ENCODE data around the gene DNAJC22.

GRCh38 chr12:49322708-49323523 is 23.8 kb upstream of the DNAJC22 start, which contains the start of gene TROAP:
- TF ChIP-seq CTCF (IDR thresholded peaks at IDR 0.05; ENCODE audit: borderline replicate concordance, extremely low read depth, low read length, poor library complexity, severe bottlenecking) (no peak), EZH2 (IDR thresholded peaks at IDR 0.05; ENCODE audit: borderline replicate concordance, low read depth, low read length, severe bottlenecking) (no peak)
